ENCODE measurements around the gene KREMEN1. TPM values are rescaled to one million over a fixed set of nuclear protein-coding genes. Genes with fewer than 3 reads are reported as not detected.

Gene KREMEN1
- total and polyA plus RNA-seq, 7 donors: 7.7 to 68.2 (median 17.5) TPM

GRCh38 chr22:29208502-29208862, 135.6 kb downstream of the KREMEN1 start:
- H3K9me3 ChIP-seq: no peaks in the 10 kb centered on the region
- H3K36me3 ChIP-seq (ENCODE audit: insufficient read depth in 1 of 2, low read depth in 1 of 2): no peaks in the 10 kb centered on the region
- H3K27ac ChIP-seq: no peak overlapping the region
- H3K4me3 ChIP-seq: no peak overlapping the region
- WGBS, 3 donors: 92 to 98% (median 93%) methylated on average over 4 of the region's 4 CpGs
- no peak for TF ChIP-seq CTCF (IDR thresholded peaks at IDR 0.05)
- peaks cover 0 to 16% (median 9%) of the 10 kb centered on the region in 3 donors for H3K27me3 ChIP-seq (ENCODE audit: insufficient read depth in 3 of 3, low read length in 2 of 3)
- intact Hi-C loops (cut with DNase I): no loop called here
- ATAC-seq: no peak
- no peaks in the 10 kb centered on the region for H3K4me1 ChIP-seq
- no peak for DNase-seq

GRCh38 chr22:29208879-29209623, 136.2 kb downstream of the KREMEN1 start:
- Histone ChIP-seq H3K9me3 (no peaks in the 10 kb centered on the region), H3K27ac (no peak overlapping the region), H3K36me3 (ENCODE audit: insufficient read depth in 1 of 2, low read depth in 1 of 2) (no peaks in the 10 kb centered on the region), H3K4me1 (no peaks in the 10 kb centered on the region), H3K4me3 (no peak overlapping the region), H3K27me3 (ENCODE audit: insufficient read depth in 3 of 3, low read length in 2 of 3) (peaks cover 0 to 16% (median 9%) of the 10 kb centered on the region in 3 donors)
- ATAC-seq (no peak), DNase-seq (peak in 1 of 2 donors; percentile 70)
- no peak for TF ChIP-seq CTCF (IDR thresholded peaks at IDR 0.05)
- WGBS, 3 donors: 79 to 84% (median 81%) methylated on average over 17 of the region's 17 CpGs
- intact Hi-C loops (cut with DNase I): no loop called here

GRCh38 chr22:29209624-29209929, 136.7 kb downstream of the KREMEN1 start:
- Histone ChIP-seq H3K4me3 (no peak overlapping the region), H3K4me1 (no peaks in the 10 kb centered on the region), H3K27me3 (ENCODE audit: insufficient read depth in 3 of 3, low read length in 2 of 3) (peaks cover 0 to 16% (median 9%) of the 10 kb centered on the region in 3 donors), H3K27ac (no peak overlapping the region), H3K9me3 (no peaks in the 10 kb centered on the region), H3K36me3 (ENCODE audit: insufficient read depth in 1 of 2, low read depth in 1 of 2) (no peaks in the 10 kb centered on the region)
- ATAC-seq: no peak
- DNase-seq: no peak
- 90 to 100% (median 96%) methylated on average over 3 of the region's 3 CpGs for WGBS, 3 donors
- intact Hi-C loops (cut with DNase I): no loop called here
- no peak for TF ChIP-seq CTCF (IDR thresholded peaks at IDR 0.05)

- H3K9me3 ChIP-seq: no peaks in the 10 kb centered on the region
- no peaks in the 10 kb centered on the region for H3K36me3 ChIP-seq (ENCODE audit: insufficient read depth in 1 of 2, low read depth in 1 of 2)
- no peak overlapping the region for H3K4me3 ChIP-seq
- TF ChIP-seq CTCF (IDR thresholded peaks at IDR 0.05): no peak
- intact Hi-C loops (cut with DNase I): no loop called here
- DNase-seq (no peak), ATAC-seq (no peak)
- 89 to 91% (median 90%) methylated on average over 11 of the region's 11 CpGs for WGBS, 3 donors
- H3K27me3 ChIP-seq (ENCODE audit: insufficient read depth in 3 of 3, low read length in 2 of 3): peaks cover 0 to 14% (median 5%) of the 10 kb centered on the region in 3 donors
- no peaks in the 10 kb centered on the region for H3K4me1 ChIP-seq
- no peak overlapping the region for H3K27ac ChIP-seq
Observed at GRCh38 chr22:29211066-29211465, 138.2 kb downstream of the KREMEN1 start.

GRCh38 chr22:29211466-29211865, 138.6 kb downstream of the KREMEN1 start:
- Histone ChIP-seq H3K27me3 (ENCODE audit: insufficient read depth in 3 of 3, low read length in 2 of 3) (peaks cover 0 to 10% (median 2%) of the 10 kb centered on the region in 3 donors), H3K4me1 (no peaks in the 10 kb centered on the region), H3K9me3 (no peaks in the 10 kb centered on the region), H3K4me3 (no peak overlapping the region), H3K36me3 (ENCODE audit: insufficient read depth in 1 of 2, low read depth in 1 of 2) (no peaks in the 10 kb centered on the region), H3K27ac (no peak overlapping the region)
- intact Hi-C loops (cut with DNase I): no loop called here
- DNase-seq: no peak
- TF ChIP-seq CTCF (IDR thresholded peaks at IDR 0.05): no peak
- 92 to 95% (median 93%) methylated on average over 9 of the region's 9 CpGs for WGBS, 3 donors
- ATAC-seq: no peak
